Hepatocyte (in vitro differentiated cells): Measurements from ENCODE around the gene MED13L.

Experiments used
- EZH2 ChIP-seq: fragments of 200-600 bp; sonication (generic); IDR thresholded peaks from 2 replicates; pipeline ENCODE4 v1.6.1; 2016; ENCODE audit warnings: antibody characterized with exemption, mild to moderate bottlenecking, borderline replicate concordance
- EZH2phosphoT487 ChIP-seq: fragments of 200-600 bp; sonication (generic); IDR thresholded peaks from one replicate; pipeline ENCODE4 v1.6.1; 2018; ENCODE audit warnings: antibody characterized with exemption, mild to moderate bottlenecking, low read depth, moderate library complexity; ENCODE audit not compliant: unreplicated experiment, severe bottlenecking
- TF ChIP-seq, protein P1 (sequence below): fragments of 200-600 bp; sonication (generic); IDR thresholded peaks from 2 replicates; pipeline ENCODE4 v1.5.1; 2016; ENCODE audit warnings: antibody characterized with exemption, mild to moderate bottlenecking; ENCODE audit not compliant: poor library complexity

DNA sequence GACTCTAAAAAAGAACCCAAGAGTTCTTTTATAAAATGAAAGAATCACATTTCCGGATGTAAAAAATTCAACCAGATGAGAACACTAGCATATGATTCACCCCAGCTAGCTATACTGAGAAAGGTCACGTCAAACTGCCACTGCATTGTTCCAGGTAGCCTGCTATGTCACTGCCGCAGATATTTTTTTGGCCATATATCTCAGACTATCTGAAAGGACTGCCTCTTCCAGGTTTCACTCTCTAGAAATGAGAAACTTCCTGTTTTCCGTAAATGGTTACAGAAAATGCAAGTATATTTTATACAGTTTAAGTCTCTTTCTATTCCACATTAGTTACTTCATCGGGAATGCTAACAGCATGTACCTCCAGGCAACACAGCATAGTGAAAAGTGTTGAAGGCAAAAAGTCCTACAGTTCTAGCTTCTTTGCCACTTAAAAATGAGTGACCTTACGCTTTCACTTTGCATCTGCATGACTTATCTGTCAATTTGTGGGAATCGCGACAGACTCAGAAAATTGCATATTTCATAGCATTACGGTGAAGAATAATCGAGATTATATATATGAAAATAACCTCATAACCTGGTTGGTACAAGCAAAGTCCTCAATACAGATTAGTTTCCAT, 105.2 kb downstream of the MED13L start:
- TF ChIP-seq, protein P1, sequence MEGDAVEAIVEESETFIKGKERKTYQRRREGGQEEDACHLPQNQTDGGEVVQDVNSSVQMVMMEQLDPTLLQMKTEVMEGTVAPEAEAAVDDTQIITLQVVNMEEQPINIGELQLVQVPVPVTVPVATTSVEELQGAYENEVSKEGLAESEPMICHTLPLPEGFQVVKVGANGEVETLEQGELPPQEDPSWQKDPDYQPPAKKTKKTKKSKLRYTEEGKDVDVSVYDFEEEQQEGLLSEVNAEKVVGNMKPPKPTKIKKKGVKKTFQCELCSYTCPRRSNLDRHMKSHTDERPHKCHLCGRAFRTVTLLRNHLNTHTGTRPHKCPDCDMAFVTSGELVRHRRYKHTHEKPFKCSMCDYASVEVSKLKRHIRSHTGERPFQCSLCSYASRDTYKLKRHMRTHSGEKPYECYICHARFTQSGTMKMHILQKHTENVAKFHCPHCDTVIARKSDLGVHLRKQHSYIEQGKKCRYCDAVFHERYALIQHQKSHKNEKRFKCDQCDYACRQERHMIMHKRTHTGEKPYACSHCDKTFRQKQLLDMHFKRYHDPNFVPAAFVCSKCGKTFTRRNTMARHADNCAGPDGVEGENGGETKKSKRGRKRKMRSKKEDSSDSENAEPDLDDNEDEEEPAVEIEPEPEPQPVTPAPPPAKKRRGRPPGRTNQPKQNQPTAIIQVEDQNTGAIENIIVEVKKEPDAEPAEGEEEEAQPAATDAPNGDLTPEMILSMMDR, result no peak
- TF ChIP-seq EZH2phosphoT487 (no peak), EZH2 (no peak)
